ENCODE data around the gene SHISA7. TPM values are rescaled to one million over a fixed set of nuclear protein-coding genes. Genes with fewer than 3 reads are reported as not detected.

The SHISA7 gene
- total and polyA plus RNA-seq, 2 donors (not counting 1 experiment from before 2014, with no cell fraction given) = not detected

DNA sequence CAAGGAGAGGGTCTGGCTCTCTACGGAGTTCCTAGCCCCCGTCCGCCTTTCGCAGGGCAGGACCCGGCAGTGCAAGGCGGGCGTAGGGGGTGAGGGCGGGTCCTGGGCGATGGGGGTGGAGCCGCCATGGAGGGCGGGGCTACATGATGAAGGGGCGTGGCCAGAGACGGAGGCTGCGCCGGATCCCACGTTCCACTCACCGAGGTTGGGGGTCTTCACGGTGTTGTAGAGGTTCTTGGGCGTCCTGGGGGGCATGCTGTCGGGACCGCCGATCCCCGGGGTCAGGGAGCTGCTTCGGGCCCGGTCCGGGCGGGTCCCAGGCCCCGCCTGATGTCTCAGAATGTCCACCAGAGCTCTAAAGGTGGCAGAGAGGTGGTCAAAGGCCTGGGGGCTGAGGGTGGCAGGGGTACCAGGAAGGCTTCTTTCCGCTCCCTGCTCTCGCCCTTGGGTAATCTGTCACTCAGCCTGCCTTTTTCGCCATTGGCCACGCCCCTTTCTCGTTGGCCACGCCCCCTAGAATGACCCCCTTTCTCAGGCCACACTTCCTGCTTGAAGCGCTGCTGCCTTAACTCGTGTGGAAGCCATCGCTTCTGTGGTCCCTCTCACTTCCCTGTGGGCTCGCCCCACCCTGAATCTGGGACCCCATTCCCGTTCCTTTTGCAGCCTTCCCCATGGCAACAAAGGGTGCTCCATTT lies 2.5 kb downstream of the SHISA7 start:
- Histone ChIP-seq H3K27me3 (ENCODE audit: control insufficient read depth, insufficient read depth, low read length) (peaks cover 44% of the 10 kb centered on the region), H4K20me1 (ENCODE audit: control insufficient read depth, extremely low read depth, insufficient read depth, low read length) (no peaks in the 10 kb centered on the region), H3K79me2 (ENCODE audit: control insufficient read depth, insufficient read depth, low read length) (no peaks in the 10 kb centered on the region), H3K4me2 (ENCODE audit: extremely low read depth, insufficient read depth, low read length) (no peak overlapping the region), H3K9me3 (ENCODE audit: control insufficient read depth, insufficient read depth, low read depth, low read length) (no peaks in the 10 kb centered on the region), H3K9ac (ENCODE audit: insufficient read depth, low read length) (no peak overlapping the region), H3K27ac (ENCODE audit: insufficient read depth, low read length) (no peak overlapping the region), H2AFZ (ENCODE audit: low read length) (no peak overlapping the region), H3K4me3 (replicated peaks in 1 of 4; ENCODE audit: control extremely low read depth in 1 of 4, insufficient read depth in 1 of 4, low read depth in 3 of 4, low read length in 4 of 4) (no peak overlapping the region), H3K36me3 (ENCODE audit: control insufficient read depth, insufficient read depth, low read length) (no peaks in the 10 kb centered on the region), H3K4me1 (ENCODE audit: control insufficient read depth, extremely low read depth, insufficient read depth, low read length) (no peaks in the 10 kb centered on the region)
- TF ChIP-seq EZH2 (IDR thresholded peaks at IDR 0.05; ENCODE audit: low read length, missing control alignments) (peak; percentile 51), CTCF (conservative IDR thresholded peaks at IDR 0.05 in 1 of 2, IDR thresholded peaks at IDR 0.05 in 1 of 2; ENCODE audit: low read depth in 1 of 2, low read length in 2 of 2) (no peak)
- no peak for DNase-seq (ENCODE audit: low read depth in 2 of 2)

DNA sequence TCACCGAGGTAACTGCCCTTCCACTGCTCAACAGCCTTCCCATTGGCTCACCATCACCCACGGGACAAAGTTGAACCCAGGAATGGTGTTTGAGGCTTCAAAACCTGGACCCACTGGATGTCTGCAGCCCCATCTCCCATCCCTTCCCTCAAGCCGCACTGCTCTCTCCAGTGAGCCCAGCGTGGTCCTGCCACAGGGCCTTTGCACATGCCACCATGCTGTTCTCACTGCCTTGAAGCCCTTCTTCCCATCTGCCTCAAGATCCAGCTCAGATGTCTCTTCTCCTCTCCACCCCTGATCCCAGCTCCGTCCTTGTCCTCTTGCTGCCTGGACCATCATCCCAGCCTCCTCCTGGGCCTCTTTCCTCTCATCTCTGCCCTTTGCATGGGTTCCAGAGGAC lies 4.0 kb downstream of the SHISA7 start:
- Histone ChIP-seq H3K4me3 (replicated peaks in 1 of 4; ENCODE audit: control extremely low read depth in 1 of 4, insufficient read depth in 1 of 4, low read depth in 3 of 4, low read length in 4 of 4) (no peak overlapping the region), H3K79me2 (ENCODE audit: control insufficient read depth, insufficient read depth, low read length) (no peaks in the 10 kb centered on the region), H3K36me3 (ENCODE audit: control insufficient read depth, insufficient read depth, low read length) (no peaks in the 10 kb centered on the region), H2AFZ (ENCODE audit: low read length) (no peak overlapping the region), H3K9me3 (ENCODE audit: control insufficient read depth, insufficient read depth, low read depth, low read length) (no peaks in the 10 kb centered on the region), H3K27ac (ENCODE audit: insufficient read depth, low read length) (no peak overlapping the region), H4K20me1 (ENCODE audit: control insufficient read depth, extremely low read depth, insufficient read depth, low read length) (no peaks in the 10 kb centered on the region), H3K27me3 (ENCODE audit: control insufficient read depth, insufficient read depth, low read length) (peaks cover 32% of the 10 kb centered on the region), H3K4me2 (ENCODE audit: extremely low read depth, insufficient read depth, low read length) (no peak overlapping the region), H3K9ac (ENCODE audit: insufficient read depth, low read length) (no peak overlapping the region), H3K4me1 (ENCODE audit: control insufficient read depth, extremely low read depth, insufficient read depth, low read length) (no peaks in the 10 kb centered on the region)
- TF ChIP-seq CTCF (conservative IDR thresholded peaks at IDR 0.05 in 1 of 2, IDR thresholded peaks at IDR 0.05 in 1 of 2; ENCODE audit: low read depth in 1 of 2, low read length in 2 of 2) (no peak), EZH2 (IDR thresholded peaks at IDR 0.05; ENCODE audit: low read length, missing control alignments) (no peak)
- no peak for DNase-seq (ENCODE audit: low read depth in 2 of 2)

DNA sequence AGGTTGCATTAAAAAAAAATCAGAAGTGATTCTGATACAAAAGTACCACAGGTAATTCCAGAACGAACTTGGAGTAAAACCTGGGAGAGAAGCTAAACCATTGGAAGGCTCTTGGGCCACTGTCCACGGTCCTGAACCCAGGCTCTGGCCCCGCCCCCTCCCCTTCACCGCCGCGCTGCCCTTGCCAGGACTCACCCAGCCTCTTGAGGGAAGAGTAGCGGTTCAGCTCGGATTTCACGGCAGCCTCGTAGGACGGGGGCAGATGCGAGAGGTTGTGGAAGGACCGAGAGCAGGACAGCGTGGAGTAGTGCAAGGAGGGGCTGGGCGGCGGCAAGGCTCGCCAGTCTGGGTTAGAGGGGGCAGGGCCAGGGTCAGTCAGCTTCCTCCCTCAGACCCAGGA lies 5.7 kb downstream of the SHISA7 start:
- no peak overlapping the region for H3K27ac ChIP-seq (ENCODE audit: insufficient read depth, low read length)
- H3K4me3 ChIP-seq (replicated peaks in 1 of 4; ENCODE audit: control extremely low read depth in 1 of 4, insufficient read depth in 1 of 4, low read depth in 3 of 4, low read length in 4 of 4) = no peak overlapping the region
- peaks cover 22% of the 10 kb centered on the region for H3K27me3 ChIP-seq (ENCODE audit: control insufficient read depth, insufficient read depth, low read length)
- no peak for TF ChIP-seq EZH2 (IDR thresholded peaks at IDR 0.05; ENCODE audit: low read length, missing control alignments)
- no peak for TF ChIP-seq CTCF (conservative IDR thresholded peaks at IDR 0.05 in 1 of 2, IDR thresholded peaks at IDR 0.05 in 1 of 2; ENCODE audit: low read depth in 1 of 2, low read length in 2 of 2)
- no peak overlapping the region for H3K9ac ChIP-seq (ENCODE audit: insufficient read depth, low read length)
- no peak overlapping the region for H2AFZ ChIP-seq (ENCODE audit: low read length)
- H3K36me3 ChIP-seq (ENCODE audit: control insufficient read depth, insufficient read depth, low read length) = no peaks in the 10 kb centered on the region
- no peaks in the 10 kb centered on the region for H4K20me1 ChIP-seq (ENCODE audit: control insufficient read depth, extremely low read depth, insufficient read depth, low read length)
- no peak overlapping the region for H3K4me2 ChIP-seq (ENCODE audit: extremely low read depth, insufficient read depth, low read length)
- H3K4me1 ChIP-seq (ENCODE audit: control insufficient read depth, extremely low read depth, insufficient read depth, low read length) = no peaks in the 10 kb centered on the region
- no peaks in the 10 kb centered on the region for H3K9me3 ChIP-seq (ENCODE audit: control insufficient read depth, insufficient read depth, low read depth, low read length)
- H3K79me2 ChIP-seq (ENCODE audit: control insufficient read depth, insufficient read depth, low read length) = no peaks in the 10 kb centered on the region
- peak; percentile 56 to 63 for DNase-seq (ENCODE audit: low read depth in 2 of 2)

Measured in fibroblast of lung (primary cell).